GM23248 (cell line): ENCODE data around the gene F10.

Experiments used
- EZH2 ChIP-seq: fragments of 200-600 bp; sonication (generic); IDR thresholded peaks from 2 replicates; pipeline ENCODE4 v1.6.1; 2018; ENCODE audit warnings: antibody characterized with exemption, mild to moderate bottlenecking; ENCODE audit not compliant: insufficient read depth, poor library complexity, severe bottlenecking
- EZH2phosphoT487 ChIP-seq: fragments of 200-600 bp; sonication (generic); IDR thresholded peaks from 2 replicates; pipeline ENCODE4 v1.6.1; 2018; ENCODE audit warnings: antibody characterized with exemption, moderate library complexity, mild to moderate bottlenecking, low read depth; ENCODE audit not compliant: insufficient read depth

DNA sequence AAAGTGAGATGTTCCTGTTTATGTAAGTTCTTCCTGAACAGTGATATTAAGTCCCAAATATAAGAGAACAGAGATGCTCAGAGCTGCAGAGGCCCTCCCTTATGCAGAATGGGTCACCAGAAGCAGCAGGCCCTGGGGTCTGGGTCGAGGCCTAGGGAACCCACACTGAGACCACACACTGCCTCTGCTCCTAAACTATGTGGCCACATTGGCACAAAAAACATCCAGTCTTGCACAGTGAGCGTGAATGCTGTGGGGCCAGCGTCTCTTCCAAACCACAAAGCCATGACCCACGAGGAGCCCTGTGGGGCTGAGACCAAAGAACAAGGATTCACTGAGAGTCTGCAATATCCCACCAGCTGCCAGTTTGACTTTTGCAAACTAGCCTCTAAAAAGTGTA is 59.4 kb downstream of the F10 start:
- no peak for TF ChIP-seq EZH2
- TF ChIP-seq EZH2phosphoT487 = no peak
